NCI-H1694 (cell line): ENCODE results near the gene EZR.
"Not testable (repeated sequence)": the region's sequence is repeated elsewhere in the genome, so short reads cannot be mapped to it uniquely, and the experiment has no call there.

Experiments
- DNase-seq: peaks from one replicate; lab custom pipeline; 2025; lab: John Stamatoyannopoulos, UW

Gene EZR

DNA sequence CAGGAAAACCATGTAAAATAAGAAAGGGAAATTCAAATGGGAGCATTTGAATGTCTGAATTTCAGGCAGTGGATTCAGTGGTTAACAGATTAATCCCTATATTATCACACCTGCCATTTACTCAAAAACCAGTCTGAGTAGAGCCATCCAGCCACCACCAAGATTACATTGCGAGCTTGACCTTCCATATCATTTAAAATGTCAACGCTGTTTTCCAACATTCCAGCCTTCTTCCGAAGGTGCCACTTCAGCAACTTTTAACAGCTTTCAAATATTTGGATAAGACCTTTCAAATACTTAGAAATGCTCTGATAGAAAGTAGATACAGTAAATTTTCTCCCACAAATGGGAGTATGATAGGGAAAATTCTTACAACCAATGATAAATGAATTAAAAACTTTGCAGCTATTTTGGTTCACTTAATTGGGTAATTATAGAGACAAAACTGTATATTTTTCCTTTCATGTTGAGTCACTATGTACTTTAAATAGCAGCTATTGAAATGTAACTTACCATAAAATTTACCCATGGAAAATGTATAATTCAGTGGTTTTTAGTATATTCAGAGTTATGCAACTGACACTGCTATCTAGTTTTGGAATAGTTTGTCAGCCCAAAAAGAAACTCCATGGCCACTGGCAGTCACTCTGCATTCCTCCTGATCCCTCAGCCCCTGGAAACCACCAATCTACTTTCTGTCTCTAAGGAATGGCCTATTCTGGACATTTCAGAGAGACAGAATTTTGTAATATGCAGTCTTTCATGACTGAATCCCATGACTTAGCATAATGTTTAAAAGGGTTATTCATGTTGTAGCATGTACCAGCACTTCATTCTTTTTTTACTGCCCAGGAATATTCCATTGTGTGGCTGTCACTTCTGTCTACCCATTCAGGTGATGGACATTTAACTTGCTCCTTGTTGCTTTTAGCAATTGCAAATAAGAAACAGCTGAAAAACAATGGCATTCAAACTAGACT, 21.5 kb downstream of the EZR start:
- DNase-seq: no peak

DNA sequence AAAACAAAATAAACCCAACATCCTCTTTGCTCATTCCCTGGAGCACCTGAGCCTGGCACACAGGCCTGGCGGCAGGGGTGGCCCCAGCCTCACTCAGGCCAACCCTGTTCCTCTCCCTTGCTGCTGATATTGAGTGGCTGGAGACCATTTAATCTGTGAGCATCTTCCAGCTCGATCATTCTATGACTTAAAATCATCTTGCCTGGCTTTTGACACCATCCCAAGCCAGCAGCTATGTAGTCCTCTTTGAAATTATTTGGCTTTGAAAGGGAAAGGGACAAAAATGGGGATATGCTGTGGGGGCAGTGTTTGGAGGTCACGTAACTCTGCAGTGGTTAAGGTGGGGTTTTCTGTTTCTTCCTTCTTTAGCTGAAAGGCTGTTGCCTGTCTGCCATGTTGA, 22.8 kb downstream of the EZR start:
- no peak for DNase-seq

DNA sequence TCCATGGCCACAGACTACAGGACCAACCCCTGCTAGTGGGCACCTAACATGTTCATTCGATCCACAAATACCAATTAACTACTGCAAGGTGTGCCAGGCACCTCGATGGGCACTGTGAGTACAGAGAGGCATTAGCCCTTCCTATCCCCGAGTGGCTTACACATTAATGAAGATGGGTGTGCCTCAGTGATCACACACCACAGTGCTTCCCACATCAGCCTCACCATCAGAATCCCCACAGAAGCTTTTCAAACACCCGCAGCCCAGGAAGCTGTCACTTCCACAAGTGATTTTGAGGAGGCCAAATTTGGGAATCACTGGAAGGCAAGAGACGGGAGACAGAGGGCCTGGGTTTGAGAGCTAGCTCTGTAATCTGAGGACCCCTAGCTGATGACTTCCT, 23.7 kb downstream of the EZR start:
- DNase-seq: no peak

DNA sequence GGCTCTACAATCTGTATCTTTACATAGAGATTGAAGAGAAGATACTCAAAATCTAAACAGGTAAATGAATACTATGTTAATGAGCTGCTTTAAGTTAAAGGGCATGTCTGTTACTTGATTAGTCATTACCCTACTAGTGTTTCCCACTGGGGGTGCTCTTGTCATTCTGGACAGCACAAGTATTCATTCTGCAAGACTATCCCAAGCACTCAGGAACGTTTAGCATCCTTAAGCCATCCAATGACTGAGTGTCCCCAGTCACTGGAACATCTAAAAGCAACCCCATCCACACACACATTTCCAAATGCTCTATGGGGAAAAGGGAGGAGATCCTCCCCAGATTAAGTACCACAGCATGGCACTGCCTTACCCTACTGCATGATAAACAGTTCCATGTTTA, 25.7 kb downstream of the EZR start:
- DNase-seq: no peak

DNA sequence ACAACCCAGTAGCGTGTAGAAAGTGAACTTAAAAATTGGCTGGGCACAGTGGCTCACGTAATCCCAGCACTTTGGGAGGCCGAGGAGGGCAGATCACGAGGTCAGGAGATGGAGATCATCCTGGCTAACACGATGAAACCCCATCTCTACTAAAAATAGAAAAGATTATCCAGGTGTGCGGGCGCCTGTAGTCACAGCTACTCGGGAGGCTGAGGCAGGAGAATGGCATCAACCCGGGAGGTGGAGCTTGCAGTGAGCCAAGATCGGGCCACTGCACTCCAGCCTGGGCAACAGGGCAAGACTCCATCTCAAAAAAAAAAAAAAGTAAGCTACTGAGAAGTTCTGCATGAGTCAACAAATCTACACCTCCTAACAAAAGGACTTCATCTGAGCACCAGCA, 26.7 kb downstream of the EZR start:
- DNase-seq: not testable (repeated sequence)

DNA sequence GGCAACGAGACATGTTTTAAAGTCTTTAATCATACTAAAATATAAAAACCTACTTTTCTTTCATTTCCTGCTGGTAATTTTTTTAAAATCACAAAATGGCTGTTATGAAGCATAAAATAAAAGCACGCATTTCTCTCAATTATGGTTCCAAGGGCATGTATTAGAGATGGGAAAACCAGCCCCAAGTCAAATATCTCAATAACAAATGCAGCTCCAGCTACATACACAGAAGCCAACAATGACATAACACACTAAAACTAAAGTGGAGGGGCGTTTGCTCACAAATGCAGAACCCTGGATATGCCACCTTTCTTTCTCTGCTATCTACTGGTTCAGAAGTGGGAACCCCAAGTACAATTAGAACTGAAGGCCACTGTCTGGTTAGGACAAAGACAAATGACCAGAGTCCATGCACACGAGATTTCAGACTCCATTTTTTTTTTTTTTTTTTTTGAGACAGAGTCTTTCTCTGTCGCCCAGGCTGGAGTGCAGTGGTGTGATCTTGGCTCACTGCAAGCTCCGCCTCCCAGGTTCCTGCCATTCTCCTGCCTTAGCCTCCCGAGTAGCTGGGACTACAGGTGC, 27.8 kb downstream of the EZR start:
- DNase-seq: no peak

DNA sequence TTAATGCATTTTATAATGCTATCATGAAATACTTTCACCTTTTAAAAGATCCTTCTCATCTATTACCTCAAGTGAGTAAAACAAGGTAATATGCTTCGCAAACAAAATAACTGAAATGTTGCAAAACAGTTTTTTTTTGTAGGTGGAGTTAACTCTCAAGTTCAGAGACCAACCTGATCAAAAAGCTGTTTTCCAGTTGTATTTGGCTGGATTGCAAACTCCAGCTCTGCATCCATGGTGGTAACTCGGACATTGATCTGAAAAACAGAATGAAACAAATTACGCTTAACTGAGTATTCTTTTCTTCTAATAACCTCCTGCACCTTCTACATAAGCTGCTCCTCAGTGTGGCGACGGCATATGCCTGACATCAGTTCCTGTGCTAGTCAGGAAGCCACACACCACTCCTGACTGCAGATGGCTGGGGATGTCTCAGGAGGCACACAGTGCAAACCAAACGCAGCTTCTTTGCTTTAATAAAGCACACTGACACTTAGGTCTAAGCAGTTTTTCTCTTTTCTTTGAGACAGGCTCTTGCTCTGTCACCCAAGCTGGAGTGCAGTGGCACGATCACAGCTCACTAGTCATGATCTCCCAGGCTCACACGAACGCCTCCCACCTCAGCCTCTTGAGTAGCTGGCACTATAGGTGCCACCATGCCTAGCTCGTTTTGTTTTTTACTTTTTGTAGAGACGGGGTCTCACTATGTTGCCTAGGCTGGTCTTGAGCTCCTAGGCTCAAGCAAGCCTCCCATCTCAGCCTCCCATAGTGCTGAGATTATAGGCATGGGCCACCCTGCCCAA, 29.9 kb downstream of the EZR start:
- DNase-seq: no peak

DNA sequence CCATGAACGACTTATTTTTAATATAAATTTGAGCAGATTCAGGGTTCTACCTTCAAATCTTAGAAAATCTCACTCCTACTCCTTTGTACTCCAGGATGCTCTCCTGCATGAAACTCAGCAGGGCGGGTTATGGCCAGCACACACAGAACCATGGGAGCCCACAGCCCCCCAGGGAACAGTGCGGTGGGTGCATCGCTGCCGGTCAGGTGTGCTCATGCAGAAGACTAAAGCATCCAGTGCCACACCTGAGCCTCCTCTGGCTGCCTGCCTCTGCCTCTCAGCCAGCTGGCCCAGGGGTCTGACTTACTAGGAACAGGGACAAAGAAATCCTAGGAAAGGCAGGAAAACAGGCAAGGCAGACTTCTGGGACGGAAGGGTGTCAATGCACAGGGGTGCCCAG, 31.8 kb downstream of the EZR start:
- DNase-seq: no peak

DNA sequence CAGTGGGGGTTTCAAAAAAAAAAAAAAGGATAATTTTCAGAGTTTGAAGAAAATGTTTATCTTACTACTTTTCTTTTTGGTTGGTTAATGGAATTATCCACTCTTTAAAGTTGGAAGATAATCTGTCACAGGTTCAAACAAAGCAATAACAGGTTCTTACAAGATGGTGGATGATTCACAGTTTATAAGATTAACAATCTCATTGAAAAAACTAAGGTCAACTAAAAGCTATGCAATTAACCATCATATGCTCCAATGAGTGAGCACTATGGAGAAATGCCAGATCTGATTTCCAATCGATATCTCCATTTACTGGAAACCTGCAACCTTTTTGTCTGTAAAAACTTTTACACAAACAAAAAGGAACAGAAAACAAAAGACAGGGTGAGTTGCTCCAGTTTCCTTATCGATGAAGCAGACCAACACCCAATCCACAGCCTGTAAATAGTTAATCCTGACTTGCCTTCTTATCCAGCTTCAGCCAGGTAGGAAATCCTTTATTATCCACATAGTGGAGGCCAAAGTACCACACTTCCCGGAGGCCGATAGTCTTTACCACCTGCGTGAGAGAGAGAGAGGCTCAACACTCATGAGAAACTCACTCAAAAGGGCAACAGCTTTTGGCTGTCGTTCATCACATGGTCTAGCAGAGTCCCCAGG, 32.4 kb downstream of the EZR start:
- DNase-seq: no peak

DNA sequence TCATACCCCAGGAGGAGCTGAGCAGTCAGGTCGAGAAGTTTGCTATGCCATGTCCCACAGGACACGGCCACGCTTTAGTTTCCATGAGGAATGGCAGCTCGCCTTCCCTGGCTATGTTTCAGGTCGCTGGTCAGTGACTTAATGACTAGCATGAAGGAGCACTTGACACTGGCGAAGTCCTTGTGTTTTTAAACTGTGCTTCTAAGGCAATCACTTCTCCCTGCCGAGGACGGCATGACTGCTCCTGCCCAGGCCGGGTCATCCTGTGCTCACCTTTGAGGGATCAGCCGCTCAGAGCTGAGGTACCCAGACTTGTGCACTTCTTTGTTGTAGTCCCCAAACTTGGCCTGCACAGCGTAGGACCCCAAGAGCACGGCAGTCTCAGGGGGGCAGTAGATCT, 34.1 kb downstream of the EZR start:
- no peak for DNase-seq

DNA sequence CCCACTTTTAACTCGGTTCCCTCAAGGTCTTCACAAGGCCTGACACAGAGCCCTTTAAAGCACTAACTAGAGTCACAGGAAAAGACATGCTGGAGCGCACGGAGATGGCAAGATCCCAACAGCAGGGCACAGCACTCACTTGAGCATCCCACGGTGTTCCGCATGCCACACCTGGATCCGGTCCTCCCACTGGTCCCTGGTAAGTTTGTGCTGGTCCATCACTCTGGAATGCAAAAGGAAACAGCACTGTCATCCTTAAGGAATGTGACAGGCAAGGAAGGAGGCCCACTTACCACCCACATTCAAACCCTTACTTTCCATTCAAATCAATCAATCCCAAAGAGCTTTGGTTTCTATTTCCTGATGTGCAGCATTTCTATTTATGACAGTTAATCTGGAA, 34.7 kb downstream of the EZR start:
- no peak for DNase-seq

DNA sequence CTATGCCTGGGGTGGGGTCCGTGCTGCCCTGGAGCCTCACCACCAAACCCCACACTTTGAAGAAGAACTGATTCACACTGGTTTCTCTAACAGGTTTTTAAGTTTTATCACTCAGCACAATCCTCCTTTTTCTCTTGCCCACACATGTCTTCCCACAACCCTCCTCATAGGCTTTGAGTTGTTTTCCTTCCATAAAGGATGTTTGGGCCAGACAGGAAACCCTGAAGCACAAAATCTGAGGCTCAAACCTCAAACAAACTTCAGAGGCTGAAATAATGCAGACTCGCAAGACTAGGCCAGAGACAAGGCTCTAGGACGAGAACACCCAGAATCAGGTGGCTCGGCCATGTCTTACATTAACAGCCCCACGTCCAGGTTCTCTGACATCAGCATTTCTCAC, 35.3 kb downstream of the EZR start:
- no peak for DNase-seq

DNA sequence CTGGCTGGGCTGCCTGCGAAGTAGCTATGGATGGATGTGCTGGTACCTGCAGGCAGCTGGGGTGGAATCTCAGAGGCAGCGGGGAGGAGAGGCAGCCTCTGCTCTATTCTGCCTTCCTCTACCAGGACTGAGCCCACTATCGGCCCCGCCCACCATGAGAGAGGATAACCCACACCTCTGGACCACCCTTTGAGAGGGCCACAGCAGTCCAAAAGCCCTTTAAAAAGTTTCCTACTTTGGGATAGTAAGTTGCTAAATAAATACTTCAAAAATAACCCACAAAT, 36.1 kb downstream of the EZR start:
- no peak for DNase-seq

DNA sequence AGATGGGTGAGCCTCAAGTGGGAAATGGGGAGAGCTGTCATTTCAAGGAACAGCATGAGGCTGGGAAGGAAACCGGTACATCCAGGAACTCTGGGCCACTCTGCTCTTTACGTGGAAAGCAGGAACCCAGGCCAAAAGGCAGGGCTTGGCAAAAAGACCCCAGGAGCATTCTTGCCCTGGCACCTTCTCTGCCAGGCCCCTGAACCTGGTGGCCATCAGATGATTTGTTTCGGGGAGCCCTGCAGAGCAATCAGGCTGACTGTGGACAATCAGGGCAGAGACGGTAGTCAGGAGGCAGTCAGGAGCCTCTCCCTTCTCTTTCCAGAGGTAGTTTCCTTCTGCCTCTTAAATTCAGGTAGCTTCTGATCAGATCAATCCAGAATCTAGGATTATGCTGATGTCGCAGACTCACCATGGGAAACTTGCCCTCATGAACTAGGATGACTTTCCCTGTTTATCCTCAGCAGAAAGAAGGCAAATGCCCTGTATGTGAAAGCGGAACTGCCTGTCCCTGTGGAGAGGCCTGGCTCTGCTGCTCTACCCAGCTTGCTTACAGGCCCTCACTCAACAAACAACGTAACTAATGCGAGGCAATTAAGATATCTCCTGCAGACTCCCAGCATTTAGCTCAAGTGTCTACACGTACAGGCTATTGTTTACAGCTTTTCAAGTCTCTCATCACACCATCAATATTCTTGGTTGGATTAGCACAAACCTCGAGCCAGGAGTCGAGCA, 36.6 kb downstream of the EZR start:
- no peak for DNase-seq

DNA sequence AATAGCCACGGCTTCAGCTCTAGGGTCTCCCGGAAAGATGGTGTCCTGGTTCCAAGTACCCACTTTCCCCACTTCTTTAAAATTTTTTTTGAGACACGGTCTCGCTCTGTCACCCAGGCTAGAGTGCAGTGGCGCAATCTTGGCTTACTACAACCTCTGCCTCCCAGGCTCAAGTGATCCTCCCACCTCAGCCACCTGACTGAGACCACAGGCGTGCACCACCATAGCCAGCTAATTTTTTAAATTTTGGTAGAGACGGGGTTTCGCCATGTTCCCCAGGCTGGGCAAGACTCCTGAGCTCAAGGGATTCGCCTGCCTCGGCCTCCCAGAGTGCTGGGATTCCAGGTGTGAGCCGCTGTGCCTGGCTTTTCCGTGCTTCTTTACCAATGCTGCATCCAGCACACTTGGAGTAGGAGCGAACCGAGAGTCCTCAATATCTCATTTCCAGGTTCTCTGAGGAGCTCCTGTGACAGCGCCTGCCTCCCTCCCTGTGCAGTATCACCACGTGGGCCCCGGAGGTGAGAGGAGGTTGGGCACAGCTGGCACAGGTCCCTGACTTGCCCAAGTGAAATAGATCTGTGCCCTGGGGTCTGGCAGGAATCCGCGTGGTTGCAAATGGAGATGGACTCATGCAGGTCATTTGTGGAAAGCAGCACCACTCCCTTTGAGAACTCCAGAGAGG, 37.3 kb downstream of the EZR start:
- DNase-seq: no peak

DNA sequence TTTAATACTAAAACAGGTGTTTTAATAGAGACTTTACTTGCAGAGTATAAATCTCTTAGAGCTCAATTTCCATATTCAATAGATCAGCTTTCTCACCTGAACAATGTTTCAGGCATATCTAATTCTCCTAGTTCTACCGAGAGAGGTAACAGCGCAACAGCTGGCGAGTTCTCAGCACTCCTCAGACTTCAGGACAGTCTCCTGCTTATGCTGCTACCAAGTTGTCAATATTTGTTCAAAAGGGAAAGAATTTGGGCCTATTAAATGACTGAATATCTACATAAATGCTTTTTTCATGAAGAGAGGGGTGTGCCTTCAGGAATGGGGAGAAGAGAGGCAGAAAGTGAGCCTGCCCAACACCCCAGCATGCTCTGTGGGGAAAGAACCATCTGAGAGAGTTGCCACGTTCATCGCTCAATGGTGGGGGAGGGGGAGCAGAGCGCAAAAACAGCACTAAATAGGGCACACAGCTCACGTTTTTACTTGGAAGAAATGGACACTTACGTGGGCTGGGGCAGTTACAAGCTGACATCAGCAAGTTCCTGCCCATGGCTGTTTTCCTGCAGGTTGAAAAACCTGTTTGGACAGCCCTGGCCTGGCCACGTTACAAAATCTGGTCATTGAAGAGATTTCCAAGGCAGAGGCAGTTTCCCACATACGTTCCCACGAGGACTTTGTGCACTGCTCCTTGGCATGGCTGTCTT, 38.0 kb downstream of the EZR start:
- no peak for DNase-seq

DNA sequence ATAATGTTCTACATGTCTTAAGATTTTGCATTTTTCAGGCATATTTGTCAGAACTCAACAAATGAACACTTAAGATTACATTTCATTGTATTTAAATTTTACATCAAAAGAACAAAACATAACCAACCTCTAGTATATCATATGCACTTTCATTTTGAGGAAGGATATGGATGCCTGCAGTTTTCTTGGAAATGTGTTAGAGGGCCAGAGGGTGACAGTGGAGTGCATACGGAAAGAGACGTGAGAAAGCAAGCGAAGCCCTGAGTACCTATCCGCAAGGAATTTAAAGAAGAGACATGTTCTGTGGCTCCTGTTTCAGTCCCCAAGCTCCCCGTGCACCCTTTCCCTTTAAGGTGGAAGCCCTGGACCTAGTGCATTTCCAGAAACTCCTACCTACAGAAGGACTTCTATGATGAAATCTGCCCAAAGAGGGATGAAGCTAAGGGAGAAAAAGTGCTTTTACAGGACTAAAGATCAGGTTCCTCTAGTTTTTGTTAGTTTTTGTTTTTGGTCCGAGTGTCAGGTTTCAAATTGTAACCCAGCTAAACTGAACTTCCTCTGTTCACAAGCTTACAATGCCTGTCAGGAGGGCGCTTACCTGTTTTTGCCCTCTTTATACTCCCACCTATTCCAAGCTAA, 38.8 kb downstream of the EZR start:
- no peak for DNase-seq

DNA sequence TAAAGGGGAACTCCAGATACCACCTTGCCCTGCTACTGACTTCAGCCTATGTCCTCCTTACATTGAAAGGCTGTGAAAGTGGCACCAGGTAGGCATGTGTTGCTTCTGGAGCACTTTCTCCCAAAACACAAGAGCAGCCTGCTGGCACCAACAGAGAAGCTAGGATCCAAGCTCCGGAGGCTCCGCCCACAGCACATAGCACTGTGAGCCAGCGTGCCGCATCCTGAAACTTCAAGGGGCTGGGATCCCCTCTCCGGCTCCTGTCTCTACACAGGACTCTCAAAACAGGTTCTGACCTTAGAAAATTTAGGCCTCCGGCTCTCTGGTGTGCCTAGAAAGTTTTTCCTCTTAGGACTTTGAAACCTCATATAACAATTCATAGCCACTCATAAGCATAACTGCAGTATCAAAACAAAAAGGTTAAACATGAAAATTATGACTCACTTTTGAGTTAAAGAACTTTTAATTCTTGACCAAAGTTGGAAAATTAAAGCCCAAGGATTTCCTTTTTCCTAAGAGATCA, 41.1 kb downstream of the EZR start:
- DNase-seq: no peak

DNA sequence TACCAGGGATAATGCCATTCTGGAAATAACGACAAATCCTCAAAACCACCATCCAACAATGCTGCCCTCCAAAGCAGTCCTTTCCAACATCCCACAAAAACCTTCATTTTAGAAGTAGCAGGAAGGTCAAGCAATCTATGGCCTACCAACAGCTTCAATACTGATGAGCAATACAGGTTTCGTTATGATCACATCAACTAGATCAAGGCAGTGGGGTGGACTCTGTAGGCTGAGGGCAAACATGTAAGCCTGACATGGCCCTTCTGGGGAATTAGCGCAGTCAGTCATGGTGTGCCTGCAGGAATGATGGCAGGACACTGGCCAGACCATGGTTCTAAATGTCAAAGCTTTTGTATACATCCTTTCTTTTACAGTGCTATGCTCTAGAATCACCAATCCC, 41.7 kb downstream of the EZR start:
- DNase-seq: no peak

DNA sequence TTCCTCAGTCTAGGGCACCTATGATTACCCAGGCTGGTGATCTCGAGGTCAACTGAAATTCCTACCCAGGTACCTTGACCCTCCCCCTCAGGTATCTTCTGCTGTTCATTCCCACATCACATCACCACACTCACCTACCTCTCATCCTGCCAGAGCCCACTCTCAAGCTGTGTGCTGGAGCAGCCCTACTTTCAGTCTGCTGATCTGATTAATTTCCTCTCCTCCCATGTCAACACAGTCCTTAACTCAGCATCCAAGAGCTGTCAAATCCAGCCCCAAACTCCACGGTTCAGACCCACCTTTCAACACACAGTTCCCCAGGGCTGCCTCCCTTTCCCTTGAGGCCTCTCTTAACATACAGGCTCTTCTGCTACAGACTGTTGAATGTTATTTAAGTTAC, 42.4 kb downstream of the EZR start:
- no peak for DNase-seq
